Skeletal muscle tissue (tissue), 4 donors: ENCODE measurements around the gene SEZ6L. TPM values are rescaled to one million over a fixed set of nuclear protein-coding genes. Genes with fewer than 3 reads are reported as not detected.

Experiments
- H3K27ac ChIP-seq: one replicate; pipeline ENCODE4 v1.7.0; 2013; ENCODE audit warnings: mild to moderate bottlenecking, low read depth, low read length, inconsistent platforms
- H3K27me3 ChIP-seq, 3 donors: one replicate each; pipeline ENCODE4 v1.7.0; 2013; ENCODE audit warnings: low read length in 3 of 3; ENCODE audit not compliant: control insufficient read depth in 3 of 3, insufficient read depth in 3 of 3
- H3K36me3 ChIP-seq, 3 donors: one replicate each; pipeline ENCODE4 v1.7.0; 2013; ENCODE audit warnings: low read length in 3 of 3; ENCODE audit not compliant: control insufficient read depth in 3 of 3, insufficient read depth in 3 of 3
- H3K4me1 ChIP-seq, 3 donors: one replicate each; pipeline ENCODE4 v1.7.0; 2013; ENCODE audit warnings: low read length in 3 of 3, mild to moderate bottlenecking in 3 of 3; ENCODE audit not compliant: control insufficient read depth in 3 of 3, insufficient read depth in 3 of 3
- H3K4me3 ChIP-seq, 3 donors: one replicate each; pipeline ENCODE4 v1.7.0; 2013; ENCODE audit warnings: low read length in 3 of 3
- H3K9ac ChIP-seq, 3 donors: one replicate each; pipeline ENCODE4 v1.7.0; 2013; ENCODE audit warnings: low read length in 3 of 3, mild to moderate bottlenecking in 3 of 3, moderate library complexity in 2 of 3, low read depth in 1 of 3
- H3K9me3 ChIP-seq, 3 donors: one replicate each; pipeline ENCODE4 v1.7.0; 2013; ENCODE audit warnings: low read length in 3 of 3; ENCODE audit not compliant: control insufficient read depth in 3 of 3
- total RNA-seq: library from RNA; depleted of rRNA; stranded (reverse); fragments of >200 nt; gene quantifications from one replicate; pipeline ENCODE4 v1.2.3, GENCODE V29; 2014
- donor health status: Osteomylitis.

SEZ6L gene
- total RNA-seq, 1 donor from 2014 or later = 0.52 TPM

- peaks cover 0 to 9% (median 0%) of the 10 kb centered on the region in 3 donors for H3K27me3 ChIP-seq
- no peaks in the 10 kb centered on the region for H3K9me3 ChIP-seq
- no peaks in the 10 kb centered on the region for H3K36me3 ChIP-seq
Measured at GRCh38 chr22:26286091-26286820, 117.0 kb downstream of the SEZ6L start.

GRCh38 chr22:26287382-26288225 is 118.3 kb downstream of the SEZ6L start:
- H3K9me3 ChIP-seq = no peaks in the 10 kb centered on the region
- no peak overlapping the region for H3K27ac ChIP-seq
- no peaks in the 10 kb centered on the region for H3K4me1 ChIP-seq
- H3K4me3 ChIP-seq = no peak overlapping the region
- no peaks in the 10 kb centered on the region for H3K36me3 ChIP-seq
- H3K9ac ChIP-seq = no peak overlapping the region
- H3K27me3 ChIP-seq = peaks cover 0 to 9% (median 0%) of the 10 kb centered on the region in 3 donors

More at GRCh38 chr22:26286091-26286820, 117.0 kb downstream of the SEZ6L start:
- no peak overlapping the region for H3K27ac ChIP-seq
- no peak overlapping the region for H3K4me3 ChIP-seq
- H3K4me1 ChIP-seq = no peaks in the 10 kb centered on the region
- H3K9ac ChIP-seq = no peak overlapping the region

GRCh38 chr22:26289611-26290101 is 120.4 kb downstream of the SEZ6L start:
- H3K4me1 ChIP-seq = no peaks in the 10 kb centered on the region
- no peaks in the 10 kb centered on the region for H3K9me3 ChIP-seq
- H3K27me3 ChIP-seq = peaks cover 0 to 9% (median 5%) of the 10 kb centered on the region in 3 donors
- no peak overlapping the region for H3K4me3 ChIP-seq
- H3K9ac ChIP-seq = no peak overlapping the region
- H3K36me3 ChIP-seq = no peaks in the 10 kb centered on the region
- H3K27ac ChIP-seq = no peak overlapping the region

GRCh38 chr22:26291940-26292666 is 122.8 kb downstream of the SEZ6L start:
- Histone ChIP-seq H3K9me3 (no peaks in the 10 kb centered on the region), H3K9ac (no peak overlapping the region), H3K4me3 (no peak overlapping the region), H3K36me3 (no peaks in the 10 kb centered on the region), H3K27me3 (peaks cover 0 to 5% (median 0%) of the 10 kb centered on the region in 3 donors), H3K27ac (no peak overlapping the region), H3K4me1 (no peaks in the 10 kb centered on the region)

- Histone ChIP-seq H3K4me3 (no peak overlapping the region), H3K9ac (no peak overlapping the region), H3K27me3 (peaks cover 0 to 5% (median 0%) of the 10 kb centered on the region in 3 donors), H3K9me3 (no peaks in the 10 kb centered on the region), H3K36me3 (no peaks in the 10 kb centered on the region), H3K27ac (no peak overlapping the region), H3K4me1 (peaks cover 0 to 1% (median 0%) of the 10 kb centered on the region in 3 donors)
Measured at GRCh38 chr22:26292667-26292995, 123.4 kb downstream of the SEZ6L start.

- Histone ChIP-seq H3K9ac (no peak overlapping the region), H3K9me3 (no peaks in the 10 kb centered on the region), H3K4me1 (peaks cover 0 to 8% (median 0%) of the 10 kb centered on the region in 3 donors), H3K4me3 (no peak overlapping the region), H3K27ac (no peak overlapping the region), H3K27me3 (peaks cover 0 to 5% (median 0%) of the 10 kb centered on the region in 3 donors), H3K36me3 (no peaks in the 10 kb centered on the region)
Measured at GRCh38 chr22:26295563-26296126, 126.4 kb downstream of the SEZ6L start.

GRCh38 chr22:26298605-26299310 is 129.5 kb downstream of the SEZ6L start:
- Histone ChIP-seq H3K4me3 (no peak overlapping the region), H3K36me3 (no peaks in the 10 kb centered on the region), H3K27me3 (peaks cover 0 to 10% (median 5%) of the 10 kb centered on the region in 3 donors), H3K4me1 (peaks cover 0 to 8% (median 0%) of the 10 kb centered on the region in 3 donors), H3K27ac (no peak overlapping the region), H3K9ac (no peak overlapping the region), H3K9me3 (no peaks in the 10 kb centered on the region)

GRCh38 chr22:26302726-26303125 is 133.5 kb downstream of the SEZ6L start:
- Histone ChIP-seq H3K4me1 (peaks cover 0 to 6% (median 0%) of the 10 kb centered on the region in 3 donors), H3K36me3 (no peaks in the 10 kb centered on the region), H3K27me3 (peaks cover 0 to 13% (median 7%) of the 10 kb centered on the region in 3 donors), H3K27ac (no peak overlapping the region), H3K4me3 (no peak overlapping the region), H3K9me3 (no peaks in the 10 kb centered on the region), H3K9ac (no peak overlapping the region)

- H3K9me3 ChIP-seq = no peaks in the 10 kb centered on the region
- H3K4me1 ChIP-seq = no peaks in the 10 kb centered on the region
- H3K36me3 ChIP-seq = no peaks in the 10 kb centered on the region
- H3K9ac ChIP-seq = no peak overlapping the region
- H3K27ac ChIP-seq = no peak overlapping the region
- H3K27me3 ChIP-seq = peaks cover 0 to 13% (median 7%) of the 10 kb centered on the region in 3 donors
- no peak overlapping the region for H3K4me3 ChIP-seq
Measured at GRCh38 chr22:26303475-26303874, 134.2 kb downstream of the SEZ6L start.
